NCI-H1105 (cell line): Measurements from ENCODE around the gene OR52K1.
"Not testable (repeated sequence)": the region's sequence is repeated elsewhere in the genome, so short reads cannot be mapped to it uniquely, and the experiment has no call there.

Source experiments
- DNase-seq: peaks from one replicate; lab custom pipeline; 2025; lab: John Stamatoyannopoulos, UW

The OR52K1 gene

DNA sequence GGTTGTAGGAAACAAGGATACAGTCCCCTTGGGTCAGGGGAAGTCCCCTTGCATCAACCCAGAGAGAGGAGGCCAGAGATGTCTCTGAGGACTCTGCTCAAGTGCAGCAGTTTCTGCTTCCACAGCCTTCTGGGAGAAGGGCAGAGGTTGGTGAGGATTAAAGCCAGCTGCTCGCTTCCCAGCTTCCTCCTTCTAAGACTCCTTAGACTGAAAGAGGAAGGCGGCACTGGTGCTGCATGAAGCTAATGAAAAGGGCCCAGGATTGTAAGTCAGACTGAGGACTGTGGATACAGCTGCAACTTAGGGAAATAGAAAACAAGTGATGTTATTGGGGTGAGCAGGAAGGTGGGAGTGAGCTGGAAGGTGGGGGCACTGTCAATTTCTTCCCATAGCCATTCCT lies at the start of gene OR52K1:
OR52K1 (plus strand) TSS at position 202 of the 400 bp plus-strand sequence. CDS start 6,255 bp downstream, outside the sequence.
- DNase-seq: no peak

DNA sequence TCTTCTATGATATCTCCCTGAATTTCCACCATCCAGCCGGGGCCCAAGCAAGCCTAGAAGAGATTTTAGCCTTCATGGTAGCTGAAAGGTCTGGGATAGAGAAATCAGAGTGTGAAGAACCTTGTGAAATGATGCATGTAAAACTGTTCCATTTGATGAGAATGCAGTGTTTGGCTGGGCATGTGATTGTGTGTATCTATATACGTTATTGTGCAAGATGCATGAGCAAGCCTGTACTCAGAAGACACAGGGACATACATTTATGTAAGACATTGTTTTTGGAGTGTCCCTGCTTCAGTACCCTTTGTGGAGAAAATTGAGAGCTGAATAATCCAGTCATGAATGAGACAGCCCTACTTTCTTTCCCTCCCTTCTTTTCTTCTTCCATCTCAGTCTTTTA lies 48.6 kb upstream of the OR52K1 start:
- DNase-seq: no peak

DNA sequence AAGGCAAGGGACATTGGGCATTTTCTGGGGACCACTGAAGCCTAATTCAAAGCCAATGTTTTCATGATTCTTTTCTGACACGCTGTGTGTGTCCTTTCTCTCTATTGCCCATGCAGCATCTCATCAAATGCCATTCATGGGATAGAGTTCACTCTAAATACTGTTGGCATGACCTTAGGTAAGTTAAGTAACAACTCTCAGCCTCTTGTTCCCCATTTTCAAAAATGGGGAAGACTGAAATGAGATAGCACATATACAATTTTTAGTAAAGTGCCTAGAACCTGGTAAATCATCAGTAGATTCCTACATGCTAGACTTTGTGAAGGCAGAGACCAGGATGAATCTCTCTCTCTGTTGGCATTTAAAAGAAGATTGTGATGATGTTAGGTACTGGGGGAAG lies 46.0 kb upstream of the OR52K1 start:
- DNase-seq: no peak

DNA sequence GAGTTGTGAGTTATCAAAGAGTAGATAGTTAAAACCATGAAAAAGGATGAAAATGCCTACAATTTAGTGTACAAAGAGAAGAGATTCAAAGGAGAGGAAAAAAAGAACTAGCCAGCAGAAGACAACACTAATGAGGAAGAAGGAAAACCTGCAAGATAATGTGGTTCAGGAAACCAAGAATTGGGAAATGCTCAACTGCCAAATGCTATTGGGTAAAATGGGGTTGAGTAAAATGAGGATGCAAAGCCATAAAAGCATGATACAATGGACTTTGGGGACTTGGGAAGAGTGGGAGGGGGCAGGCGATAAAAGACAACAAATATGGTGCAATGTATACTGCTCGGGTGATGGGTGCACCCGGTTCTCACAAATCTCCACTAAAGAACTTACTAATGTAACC lies 40.9 kb upstream of the OR52K1 start:
- DNase-seq: no peak

DNA sequence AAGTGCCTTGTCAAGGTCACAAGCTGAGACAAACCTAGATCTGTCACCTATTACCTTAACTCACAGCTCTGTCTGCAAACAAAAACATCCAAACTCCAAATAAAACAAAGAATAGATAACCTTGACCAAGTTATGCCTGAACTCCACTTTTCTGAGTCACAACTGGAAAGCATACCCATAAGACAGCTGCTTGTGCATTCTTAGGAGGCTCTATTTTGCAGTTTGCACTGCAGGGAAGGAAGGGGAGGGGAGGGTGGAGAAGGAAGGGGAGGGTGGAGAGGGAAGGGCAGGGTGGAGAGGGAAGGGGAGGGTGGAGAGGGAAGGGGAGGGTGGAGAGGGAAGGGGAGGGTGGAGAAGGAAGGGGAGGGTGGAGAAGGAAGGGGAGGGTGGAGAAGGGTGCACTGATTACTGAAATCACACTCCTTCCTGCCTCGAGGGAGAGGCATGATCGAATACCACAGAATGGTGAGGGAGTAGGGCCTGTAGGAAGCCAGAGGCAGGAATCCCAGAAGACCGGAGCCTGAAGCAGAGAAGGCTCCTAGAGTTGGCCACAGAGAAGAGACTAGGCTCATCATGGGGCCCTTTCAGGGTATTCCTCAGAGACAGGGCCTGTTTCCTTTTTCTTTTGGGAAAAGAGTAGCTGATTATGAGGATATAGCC lies 39.1 kb upstream of the OR52K1 start:
- DNase-seq: no peak

DNA sequence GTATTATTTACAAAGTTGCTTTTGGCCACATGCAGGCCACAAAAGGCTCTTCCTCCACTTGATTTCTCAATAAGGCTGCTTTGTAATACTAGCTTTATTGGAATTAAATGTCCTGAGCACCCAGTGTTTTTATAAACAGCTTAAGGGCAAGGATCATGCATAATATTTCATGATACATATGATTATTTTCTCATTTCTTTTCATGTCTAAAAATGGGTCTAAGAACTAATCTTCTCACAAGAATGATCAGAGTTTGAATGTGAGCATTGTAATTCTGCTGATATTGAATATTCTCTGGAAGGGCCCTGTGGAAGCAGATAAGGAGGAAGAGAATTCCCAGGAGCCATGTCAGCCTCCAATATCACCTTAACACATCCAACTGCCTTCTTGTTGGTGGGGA lies 33.5 kb upstream of the OR52K1 start, which contains the start of gene OR52K2:
OR52K2 (plus strand) TSS at position 301 of the 400 bp plus-strand sequence; CDS start at position 346, 45 bp downstream.
- no peak for DNase-seq

DNA sequence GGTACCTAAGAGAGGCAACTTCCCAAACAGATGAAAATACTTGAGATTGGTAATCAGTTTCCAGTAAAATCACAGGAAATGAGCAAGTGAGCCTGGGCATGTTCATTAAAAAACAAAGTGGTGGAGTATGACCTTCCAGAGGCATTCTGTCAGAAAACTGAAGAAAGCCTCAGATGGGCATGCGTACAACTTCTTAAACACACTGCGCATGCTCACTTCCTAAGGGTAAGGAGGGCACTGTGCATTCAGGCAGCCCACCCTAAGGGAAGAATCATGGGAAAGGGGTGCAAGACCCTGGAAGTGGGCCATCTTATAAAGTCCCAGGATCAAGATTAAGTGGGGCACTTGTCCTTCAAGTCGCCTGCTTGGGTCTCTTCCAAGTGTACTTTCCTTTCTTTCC lies 29.3 kb upstream of the OR52K1 start:
- no peak for DNase-seq

DNA sequence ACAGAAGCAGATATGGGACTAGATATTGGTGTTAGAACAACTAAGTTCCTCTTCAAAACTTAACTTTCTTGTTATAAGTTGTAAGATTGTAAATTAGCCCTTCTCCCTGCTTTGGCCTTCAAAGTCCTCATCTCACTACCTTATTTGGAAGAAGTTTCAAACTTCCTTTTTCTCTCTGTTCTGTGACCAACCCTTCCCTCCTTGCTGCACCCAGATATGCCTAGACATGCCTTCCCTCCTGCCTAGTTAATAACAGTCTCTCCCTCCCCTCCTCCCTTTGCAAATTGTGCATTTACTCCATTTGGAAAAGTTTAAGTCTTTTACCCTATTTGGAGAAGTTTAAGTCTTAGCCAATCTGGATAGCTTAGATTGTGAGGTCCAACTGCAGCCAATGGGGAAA lies 28.4 kb upstream of the OR52K1 start:
- no peak for DNase-seq

DNA sequence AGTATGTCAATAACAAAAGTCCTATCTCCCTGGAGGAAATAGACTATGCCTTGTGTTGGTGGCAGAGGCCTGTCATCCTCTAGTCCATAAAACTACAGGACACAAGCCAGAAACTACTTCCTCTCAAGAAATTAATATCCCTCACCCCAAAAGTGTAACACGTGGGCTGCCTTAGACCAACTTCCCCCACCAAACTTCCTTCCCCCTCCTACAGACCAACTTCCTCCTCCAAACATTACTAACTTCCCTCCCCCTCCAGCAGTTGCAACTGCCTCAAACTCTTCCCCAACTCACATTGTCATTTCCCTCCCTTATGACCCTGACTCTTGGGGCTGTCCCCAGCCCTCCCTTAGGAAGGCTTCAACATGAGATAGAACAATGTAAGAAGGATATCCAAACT lies 27.0 kb upstream of the OR52K1 start:
- no peak for DNase-seq

DNA sequence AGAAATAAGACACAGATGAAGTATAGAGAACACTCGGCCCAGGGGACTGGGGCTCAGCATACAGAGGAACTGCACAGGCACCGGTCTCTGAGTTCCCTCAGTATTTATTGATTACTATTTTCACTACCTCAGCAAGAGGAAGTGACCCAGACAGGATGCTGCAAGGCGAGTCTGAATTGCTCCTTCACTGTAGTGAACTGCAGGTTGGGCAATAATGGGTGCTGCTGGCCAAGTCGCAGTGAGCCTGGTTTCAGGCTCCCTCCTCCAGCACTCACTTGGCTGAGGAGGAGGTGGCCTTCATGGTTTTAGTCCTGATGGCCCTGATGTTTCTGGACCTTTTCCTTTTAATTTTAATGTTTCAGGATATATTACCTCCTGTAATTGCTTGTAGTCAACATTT lies 22.9 kb upstream of the OR52K1 start:
- DNase-seq: no peak

DNA sequence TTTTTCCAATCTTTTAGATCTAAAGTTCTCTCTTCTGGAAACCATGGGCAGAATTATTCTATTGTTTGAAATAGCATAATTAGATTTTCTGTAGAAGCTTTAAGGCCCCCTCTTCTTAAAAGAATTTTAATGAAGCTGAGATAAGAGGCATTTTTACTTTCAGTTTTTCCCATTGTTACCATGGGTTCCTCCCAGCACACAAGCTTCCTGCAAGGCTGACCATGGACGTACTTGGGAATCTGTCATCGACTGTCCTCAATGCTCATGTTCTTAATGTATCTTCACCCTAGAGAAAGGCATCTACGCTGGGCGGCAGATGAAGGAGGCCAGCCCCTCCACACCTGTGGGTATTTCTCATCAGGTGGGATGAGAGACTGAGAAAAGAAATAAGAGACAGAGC lies 22.3 kb upstream of the OR52K1 start:
- no peak for DNase-seq

DNA sequence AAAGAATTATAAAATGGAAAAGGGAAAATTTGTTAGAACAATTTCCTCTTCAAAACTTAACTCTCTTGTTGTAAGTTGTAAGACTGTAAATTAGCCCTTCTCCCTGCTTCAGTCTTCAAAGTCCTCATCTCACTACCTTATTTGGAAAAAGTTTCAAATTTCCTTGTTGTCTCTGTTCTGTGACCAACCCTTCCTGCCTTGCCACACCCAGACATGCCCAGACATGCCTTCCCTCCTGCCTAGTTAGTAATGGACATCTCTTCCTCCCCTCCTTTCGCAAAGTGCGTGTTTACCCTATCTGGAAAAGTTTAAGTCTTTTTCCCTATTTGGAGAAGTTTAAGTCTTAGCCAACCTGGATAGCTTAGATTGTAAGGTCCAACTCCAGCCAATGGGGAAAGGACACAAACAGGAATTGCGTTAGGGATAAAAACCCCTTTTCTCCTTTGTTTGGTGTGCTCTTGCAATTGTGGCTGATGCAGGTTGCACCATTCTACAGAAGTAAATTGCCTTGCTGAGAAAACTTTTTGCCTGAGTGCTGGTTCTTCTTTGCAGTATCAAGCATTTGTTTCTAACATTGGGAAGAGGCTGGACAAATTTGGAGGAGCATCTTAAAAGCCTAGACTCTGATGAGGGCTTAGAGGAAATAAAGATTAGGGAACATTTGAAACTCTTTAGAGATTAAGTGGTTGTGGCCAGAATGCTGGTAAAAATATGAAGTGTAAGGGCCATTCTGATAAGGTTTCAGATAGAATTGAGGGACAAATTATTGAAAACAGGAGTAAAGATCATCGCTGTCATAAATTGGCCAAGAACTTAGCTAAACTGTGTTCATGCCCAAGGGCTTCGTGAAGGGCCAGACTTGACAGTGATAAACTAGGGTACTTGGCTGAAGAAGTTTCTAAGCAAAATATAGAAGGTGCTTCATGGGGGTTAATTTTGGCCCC lies 18.0 kb upstream of the OR52K1 start:
- DNase-seq: no peak

DNA sequence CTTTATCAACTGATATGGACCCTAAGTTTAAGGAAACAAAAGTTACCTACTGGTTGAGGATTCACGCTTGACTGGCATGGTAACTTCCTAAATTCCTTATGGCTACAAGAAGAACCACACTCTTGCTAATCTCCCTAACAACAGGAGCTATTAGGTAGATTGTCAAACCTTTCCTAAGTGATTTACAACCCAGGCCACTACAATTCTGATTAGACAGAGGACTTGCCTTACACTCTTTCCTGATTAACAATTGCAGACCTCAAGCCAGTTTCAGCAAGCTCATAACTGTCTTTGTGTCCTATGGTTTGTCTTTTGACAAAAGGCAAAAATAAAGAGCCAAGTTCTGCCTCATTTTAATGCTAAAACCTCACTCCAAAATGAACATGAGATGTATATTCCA lies 17.0 kb upstream of the OR52K1 start:
- no peak for DNase-seq

DNA sequence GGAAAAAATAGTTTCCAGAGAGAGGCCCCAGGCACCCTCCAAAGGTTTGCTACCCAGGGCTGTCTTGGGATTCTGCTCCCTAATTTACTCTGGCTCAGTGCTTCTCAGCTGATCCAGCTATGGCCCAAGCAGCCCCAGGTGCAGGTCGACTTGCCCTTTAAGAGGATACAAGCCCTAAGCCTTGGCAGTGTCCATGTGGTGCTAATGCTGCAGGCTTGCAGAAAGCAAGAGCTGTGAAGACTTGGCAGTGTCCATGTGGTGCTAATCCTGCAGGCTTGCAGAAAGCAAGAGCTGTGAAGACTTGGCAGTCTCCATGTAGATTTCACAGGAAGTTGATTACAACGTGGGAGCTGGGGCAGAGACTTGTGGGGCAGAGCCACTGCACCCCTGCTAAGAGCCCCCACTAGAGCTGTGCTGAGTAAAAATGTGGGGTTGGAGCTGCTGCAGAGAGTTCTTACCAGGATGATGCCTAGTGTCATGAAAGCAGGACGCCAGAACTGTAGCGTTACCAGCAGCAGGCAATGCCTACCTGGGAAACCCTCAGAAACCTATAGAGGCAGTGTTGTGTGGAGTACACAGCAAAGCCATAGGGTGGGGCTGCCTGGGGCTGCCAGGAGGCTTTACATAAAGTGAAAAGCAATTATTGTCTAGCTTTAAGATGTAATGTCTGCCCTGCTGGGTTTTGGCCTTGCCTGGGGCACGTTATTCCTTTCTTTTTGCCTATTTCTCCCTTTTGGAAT lies 16.1 kb upstream of the OR52K1 start:
- no peak for DNase-seq

DNA sequence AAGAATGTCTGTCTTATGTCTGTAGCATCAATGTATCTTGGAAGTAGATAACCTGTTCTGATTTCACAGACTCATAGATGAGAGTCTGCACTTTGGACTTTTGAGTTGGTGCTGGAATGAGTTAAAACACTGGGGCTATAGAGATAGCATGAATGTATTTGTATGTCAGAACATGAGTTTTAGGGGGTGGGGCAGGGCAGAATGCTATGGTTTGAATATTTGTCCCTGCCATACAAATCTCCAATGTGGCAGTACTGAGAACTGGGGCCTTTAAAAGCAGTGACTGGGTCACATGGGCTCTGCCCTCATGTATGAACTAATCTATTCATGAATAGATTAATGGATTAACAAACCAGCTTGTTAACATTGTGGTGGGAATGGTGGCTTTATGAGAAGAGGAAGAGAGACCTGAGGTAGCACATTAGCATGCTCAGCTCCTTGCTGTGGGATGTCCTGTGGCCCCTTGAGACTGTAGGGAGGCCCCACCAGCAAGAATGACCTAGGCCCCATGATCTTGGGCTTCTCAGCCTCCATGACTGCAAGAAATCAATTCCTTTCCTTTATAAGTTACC lies 15.5 kb upstream of the OR52K1 start:
- no peak for DNase-seq

DNA sequence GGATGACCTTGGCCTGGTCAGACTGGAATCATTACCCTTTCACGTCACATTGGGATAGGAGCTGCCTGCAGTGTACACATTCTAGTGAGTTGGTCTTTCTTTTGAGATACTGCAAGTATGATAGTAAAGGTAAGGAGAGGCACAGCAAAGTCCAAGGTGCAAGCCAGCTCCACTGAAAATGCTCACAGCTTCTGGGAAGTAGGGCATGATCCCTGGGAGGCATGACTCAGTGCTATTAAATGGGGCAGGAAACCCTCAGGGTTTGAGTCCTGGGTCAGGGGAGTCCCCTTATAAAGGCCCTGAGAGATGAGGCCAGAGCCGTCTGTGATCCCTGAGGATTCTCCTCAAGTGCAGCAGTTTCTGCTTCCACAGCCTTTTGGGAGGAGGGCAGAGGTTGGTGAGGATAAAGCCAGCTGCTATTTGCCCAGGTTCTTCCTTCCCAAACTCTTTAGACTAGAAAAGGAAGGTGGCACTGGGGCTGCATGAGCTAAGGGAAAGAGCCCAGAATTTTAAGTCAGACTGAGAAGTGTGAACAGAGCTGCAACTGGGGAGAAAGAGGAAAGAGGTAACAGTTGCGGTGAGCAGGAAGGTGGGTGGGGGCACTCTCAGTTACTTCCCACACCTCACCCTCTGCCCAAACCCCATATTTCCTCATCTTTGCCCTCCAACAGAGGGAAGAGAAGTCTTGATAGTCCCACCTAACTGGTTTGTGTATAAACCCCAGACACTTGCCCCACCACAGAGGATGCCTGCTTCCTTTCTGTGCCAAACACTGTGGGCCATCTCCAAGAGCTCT lies 14.4 kb upstream of the OR52K1 start:
- no peak for DNase-seq

DNA sequence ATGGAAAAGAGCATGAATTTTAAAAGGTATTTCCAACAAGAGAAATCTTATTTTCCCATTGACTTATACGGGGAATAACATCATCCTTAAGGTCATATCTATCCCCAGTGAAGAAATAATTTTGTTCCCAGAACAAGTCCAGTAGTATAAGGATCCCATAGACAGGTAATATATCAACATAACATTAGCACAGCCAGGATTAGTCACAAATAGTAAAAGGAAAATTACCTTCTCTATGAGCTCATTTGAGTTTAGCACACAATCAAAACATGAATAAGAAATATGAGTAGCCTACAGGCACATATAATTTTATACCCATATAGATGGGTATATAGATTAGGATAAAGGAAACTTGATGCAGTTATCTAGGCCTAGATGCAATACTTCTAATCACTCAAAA lies 2.8 kb upstream of the OR52K1 start:
- no peak for DNase-seq

DNA sequence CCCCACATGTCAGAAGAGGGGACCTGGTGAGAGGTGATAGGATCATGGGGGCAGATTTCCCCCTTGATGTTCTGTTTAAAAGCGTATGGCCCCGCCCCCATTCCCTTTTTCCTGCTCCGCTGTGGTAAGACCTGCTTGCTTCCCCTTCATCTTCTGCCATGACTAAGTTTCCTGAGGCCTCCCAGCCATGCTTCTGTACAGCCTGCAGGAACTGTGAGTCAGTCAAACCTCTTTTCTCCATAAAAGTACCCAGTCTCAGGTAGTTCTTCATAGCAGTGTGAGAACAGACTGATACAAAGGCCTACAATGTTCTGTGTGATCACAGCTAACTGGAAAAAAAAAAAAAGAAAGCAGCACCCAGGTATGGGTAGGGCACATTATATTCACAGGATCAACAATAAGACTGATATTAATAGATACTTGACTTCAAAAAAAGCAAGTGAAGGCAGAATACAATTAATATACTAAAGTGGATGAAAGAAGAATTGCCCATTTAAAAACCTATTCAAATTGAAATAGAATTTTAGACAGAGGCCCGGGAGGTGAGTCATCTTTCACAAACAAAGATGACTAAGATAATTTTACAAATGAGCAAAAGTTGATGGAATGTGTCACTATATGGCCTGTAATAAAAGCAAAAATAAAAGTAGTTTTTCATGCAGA lies 1.7 kb upstream of the OR52K1 start:
- DNase-seq: no peak

DNA sequence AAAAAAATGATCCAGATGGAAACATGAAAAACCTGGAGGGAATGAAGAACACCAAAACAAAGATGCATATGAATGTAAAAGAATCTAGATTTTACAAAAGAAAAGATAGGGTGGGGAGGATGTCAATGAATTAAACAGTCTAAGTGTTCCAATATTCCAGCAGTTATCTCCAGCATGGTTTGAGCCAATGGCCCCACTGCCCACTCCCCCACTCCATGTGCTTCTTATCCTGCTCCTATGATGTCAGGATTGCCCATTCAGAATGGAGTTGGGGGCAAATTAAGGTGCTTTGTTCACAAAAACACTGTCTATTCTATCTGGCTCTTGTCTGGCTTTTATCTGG lies 1.2 kb upstream of the OR52K1 start:
- DNase-seq: no peak

DNA sequence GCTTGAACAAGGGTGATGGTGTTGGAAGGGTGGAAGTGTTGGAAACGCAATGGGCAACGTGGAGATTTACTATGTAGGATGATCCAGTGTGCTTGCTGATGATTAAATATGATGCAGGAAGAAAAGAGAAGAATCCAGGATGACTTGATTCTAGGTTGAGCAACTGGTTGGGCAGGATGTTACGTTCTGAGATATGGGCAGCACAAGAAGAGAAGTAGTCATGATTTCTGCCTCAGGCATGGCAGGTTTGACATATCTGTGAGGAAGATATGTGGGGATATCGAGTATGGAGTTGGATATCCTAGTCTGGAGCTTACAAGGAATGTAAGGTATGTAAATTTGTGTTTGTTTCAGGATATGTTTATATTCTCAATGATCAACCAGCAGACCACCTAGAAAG lies 1.9 kb downstream of the OR52K1 start:
- no peak for DNase-seq

DNA sequence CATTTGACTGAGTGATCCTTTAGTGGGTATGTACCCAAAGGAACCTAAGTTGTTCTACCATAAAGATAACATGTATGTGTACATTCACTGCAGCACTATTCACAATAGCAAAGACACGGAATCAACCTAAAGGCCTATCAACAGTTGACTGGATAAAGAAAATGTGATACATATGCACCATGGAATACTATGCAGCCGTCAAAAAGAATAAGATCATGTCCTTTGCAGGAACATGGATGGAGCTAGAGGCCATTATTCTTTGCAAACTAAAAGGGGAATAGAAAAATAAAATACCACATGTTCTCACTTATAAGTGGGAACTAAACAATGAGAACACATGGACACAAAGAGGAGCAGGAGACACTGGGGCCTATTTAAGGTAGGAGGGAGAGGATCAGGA lies 9.0 kb downstream of the OR52K1 start:
- DNase-seq: not testable (repeated sequence)
